NAMALWA (cell line): ENCODE data around the gene ATXN1.
A peak's percentile ranks its signal among the peaks of the same experiment; 100 is the strongest.
"Not testable (repeated sequence)": the region's sequence is repeated elsewhere in the genome, so short reads cannot be mapped to it uniquely, and the experiment has no call there.

Source experiments
- DNase-seq: peaks from one replicate; pipeline ENCODE4 v3.0.0-alpha.2; 2015; ENCODE audit warnings: low spot score

ATXN1 gene

DNA sequence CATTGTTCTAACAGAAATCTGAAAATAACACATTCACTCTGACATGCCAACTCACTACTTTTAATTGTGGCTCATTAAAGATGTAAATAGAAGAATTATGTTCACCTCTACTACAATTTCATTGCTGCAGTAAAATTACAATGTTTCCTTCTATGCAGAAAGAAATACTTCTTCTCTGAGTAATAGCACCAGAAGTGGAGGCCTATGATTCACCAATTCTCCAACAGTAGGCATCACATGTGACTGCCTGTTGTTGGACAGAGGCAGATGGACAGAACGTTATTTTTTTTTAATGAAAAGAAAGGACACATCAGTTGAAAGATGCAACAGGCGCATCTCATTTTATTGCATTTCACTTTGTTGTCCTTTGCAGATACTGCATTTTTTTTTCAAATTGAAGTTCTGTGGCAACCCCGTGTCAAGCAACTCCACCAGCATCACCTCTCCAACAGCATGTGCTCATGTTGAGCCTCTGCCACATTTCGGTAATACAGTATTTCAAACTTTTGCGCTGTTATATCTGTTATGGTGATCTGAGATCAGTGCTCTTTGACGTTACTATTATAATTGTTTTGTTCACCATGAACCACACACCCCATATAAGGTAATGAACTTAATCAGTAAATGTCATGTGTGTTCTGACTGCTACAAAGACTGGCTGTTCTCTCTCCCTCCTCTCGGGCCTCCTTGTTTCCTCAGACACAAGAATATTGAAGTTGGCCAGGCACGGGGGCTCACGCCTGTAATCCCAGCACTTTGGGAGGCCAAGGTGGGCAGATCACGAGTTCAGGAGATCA, 121.4 kb downstream of the ATXN1 start:
- no peak for DNase-seq

- no peak for DNase-seq
These were observed 123.6 kb downstream of the ATXN1 start for GRCh38 chr6:16637635-16638034.

GRCh38 chr6:16635810-16636602, 125.3 kb downstream of the ATXN1 start:
- no peak for DNase-seq

GRCh38 chr6:16635291-16635809, 125.9 kb downstream of the ATXN1 start:
- no peak for DNase-seq

- DNase-seq, result no peak
These were observed 126.4 kb downstream of the ATXN1 start for GRCh38 chr6:16634855-16635254.

GRCh38 chr6:16633961-16634360, 127.3 kb downstream of the ATXN1 start:
- no peak for DNase-seq

- no peak for DNase-seq
These were observed 127.8 kb downstream of the ATXN1 start for GRCh38 chr6:16633465-16633864.

- DNase-seq, result no peak
These were observed 129.2 kb downstream of the ATXN1 start for GRCh38 chr6:16632101-16632500.

GRCh38 chr6:16630026-16630643, 131.1 kb downstream of the ATXN1 start:
- no peak for DNase-seq

DNA sequence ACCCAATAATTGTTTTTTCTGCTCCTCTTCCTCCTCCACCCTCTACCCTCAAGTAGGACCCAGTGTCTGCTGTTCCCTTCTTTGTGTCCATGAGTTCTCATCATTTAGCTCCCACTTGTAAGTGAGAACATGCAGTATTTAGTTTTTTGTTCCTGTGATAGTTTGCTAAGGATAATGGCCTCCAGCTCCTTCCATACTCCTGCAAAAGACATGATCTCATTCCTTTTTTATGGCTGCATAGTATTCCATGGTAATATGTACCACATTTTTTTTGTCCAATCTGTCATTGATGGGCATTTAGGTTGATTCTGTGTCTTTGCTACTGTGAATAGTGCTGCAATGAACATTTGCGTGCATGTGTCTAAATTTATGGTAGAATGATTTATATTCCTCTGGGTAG, 132.7 kb downstream of the ATXN1 start:
- DNase-seq, result not testable (repeated sequence)

- DNase-seq, result no peak
These were observed 134.6 kb downstream of the ATXN1 start for GRCh38 chr6:16626650-16627049.

DNA sequence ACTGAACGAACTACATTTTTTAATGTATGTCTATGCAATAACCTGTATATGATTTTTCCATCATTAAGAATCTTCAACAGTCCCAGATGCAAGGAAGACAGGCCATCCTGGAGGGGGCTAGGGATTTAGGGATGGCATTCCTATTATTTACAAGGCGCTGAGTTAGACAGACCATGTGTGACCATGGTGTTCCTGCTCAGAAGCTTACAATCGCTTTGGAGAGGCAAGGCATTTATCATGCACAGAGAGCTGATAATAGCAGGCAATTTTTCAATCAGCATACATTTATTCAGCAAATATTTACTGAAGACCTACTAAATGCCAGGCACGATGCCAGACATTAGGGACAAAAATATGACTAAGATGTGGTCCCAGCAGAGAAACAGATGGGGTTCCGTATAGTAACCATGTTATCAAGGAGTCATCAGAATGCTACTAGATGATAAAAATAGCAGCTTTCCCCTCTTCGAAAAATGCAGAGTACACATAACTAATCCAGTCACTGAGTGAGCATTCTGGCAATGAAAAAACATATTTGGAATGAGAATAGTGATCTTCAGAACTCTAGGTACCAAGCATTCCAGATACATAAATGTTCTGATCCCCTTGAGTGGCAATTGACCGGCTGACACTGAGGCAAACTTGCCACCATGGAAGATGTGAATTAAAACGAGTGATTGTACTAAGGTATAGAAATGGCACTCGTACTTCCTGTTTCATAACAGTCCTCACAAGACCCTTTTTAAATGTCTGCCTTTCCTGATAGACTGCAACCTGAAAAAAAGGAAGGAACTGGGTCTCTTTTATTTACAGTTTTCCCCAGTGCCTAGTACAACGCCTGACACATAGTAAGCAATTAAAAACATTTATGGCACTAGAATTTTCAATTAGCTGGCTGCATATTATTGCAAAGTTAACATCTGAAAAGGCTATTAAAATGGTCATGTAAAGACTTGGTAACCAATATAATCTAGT, 135.7 kb downstream of the ATXN1 start:
- peak; percentile 8 for DNase-seq

DNA sequence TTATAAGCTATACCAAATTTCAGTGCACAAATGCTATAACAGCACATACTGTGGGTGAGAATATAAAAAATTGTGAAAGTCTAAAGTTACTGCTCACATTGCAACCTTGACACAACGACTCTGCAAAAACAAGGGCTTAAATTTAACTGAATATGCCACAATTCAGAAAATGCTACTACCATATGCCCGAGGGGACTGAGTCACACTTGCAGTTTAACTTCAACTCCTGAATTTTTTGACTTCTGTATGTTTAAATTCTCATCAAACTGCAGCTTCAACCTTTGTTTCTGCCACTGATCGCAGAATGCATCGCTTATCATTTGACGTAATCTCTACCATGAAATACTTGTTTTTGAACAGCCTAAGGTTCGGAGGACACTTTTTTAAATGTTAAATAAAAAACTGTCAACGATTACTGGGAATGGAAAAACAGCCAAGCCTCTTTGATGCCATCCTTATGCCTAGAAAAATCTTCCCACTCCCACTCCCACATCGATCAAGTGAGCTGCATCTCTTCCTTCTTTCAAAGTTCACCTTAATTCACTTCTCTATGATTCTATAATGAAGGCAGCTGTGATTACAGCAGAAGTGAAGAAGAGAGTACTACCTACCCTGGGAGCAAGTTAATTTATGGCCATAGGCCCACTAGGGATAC, 136.5 kb downstream of the ATXN1 start:
- DNase-seq, result no peak

DNA sequence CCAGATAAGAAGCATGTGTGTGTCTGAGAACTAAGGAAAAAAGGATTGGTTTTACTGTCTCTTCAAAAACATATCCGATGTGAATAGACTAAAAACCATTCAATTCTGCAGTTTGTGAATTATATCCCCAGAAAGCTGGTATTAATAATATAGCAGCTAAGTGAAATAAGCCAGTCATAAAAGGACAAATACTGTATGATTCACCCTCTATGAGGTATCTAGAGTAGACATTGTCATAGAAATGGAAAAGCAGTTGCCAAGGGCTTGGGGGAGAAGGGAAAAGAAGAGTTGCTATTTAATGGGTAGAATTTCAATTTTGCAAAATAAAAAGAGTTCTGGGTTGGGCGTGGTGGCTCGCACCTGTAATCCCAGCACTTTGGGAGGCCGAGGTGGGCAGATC, 137.5 kb downstream of the ATXN1 start:
- DNase-seq, result no peak

- DNase-seq, result no peak
These were observed 138.1 kb downstream of the ATXN1 start for GRCh38 chr6:16623029-16623653.

- no peak for DNase-seq
These were observed 139.1 kb downstream of the ATXN1 start for GRCh38 chr6:16622193-16622592.

DNA sequence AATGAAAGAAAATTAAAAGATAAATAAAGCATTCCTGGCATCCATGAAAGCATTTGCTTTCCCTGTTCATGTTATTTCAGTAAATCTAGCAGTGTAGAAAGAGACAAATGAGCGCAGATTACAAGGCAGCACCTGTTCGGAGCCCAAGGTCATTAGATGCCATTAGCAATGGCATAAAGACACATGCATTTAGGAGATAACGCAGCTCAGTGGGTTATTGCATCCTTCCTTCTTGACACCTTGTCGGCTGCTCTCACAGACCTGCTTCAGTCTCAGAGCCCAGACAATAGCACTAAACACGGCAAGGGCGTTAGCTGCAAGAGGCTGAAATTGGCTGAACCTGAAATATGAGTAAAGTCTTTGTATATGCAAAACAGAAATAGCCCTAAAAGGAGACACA, 140.3 kb downstream of the ATXN1 start:
- DNase-seq, result no peak

- DNase-seq, result no peak
These were observed 141.5 kb downstream of the ATXN1 start for GRCh38 chr6:16619777-16620176.

DNA sequence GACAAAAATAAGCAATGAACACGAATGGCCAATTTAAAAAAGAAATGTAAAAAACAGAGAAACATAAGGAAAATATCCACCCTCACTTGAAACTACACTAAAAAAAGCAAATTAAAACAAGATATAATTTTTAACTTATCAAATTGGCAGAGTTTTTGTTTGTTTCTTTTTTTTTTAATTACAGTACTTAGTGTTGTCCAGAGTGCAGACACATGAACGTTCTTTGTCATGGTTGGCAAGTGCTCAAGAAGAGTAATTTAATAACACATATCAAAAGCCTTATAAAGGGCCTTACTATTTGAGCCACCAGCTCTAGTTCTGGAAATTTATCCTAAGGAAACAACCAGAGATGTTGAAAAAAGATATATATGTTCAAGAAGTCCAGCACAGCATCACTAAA, 142.3 kb downstream of the ATXN1 start:
- no peak for DNase-seq

DNA sequence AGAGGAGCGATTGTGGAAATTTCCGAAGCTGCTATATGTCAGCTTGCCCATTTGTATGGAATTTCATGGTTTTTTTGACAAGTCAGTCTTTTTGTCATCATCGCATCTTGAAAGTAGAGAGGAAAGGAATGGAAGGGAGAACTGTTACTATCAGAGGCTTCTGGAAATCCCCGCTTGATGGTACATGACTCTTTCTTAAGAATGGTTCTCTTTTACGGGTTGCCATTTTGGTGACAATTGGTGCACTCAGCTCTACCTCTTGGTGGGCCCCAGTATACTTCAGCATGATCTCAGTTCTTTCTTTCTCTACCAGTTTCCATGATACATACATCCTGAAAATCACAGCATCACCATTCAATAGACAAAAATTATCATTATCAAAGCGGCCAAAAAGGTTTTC, 146.0 kb downstream of the ATXN1 start:
- not testable (repeated sequence) for DNase-seq
